Coronary artery (tissue), 2 donors: Measurements from ENCODE around the gene DUS4L.

Experiments
- DNase-seq: peaks from one replicate; pipeline ENCODE4 v3.0.0-alpha.2; 2017; ENCODE audit warnings: low spot score
- H3K27ac ChIP-seq, 2 donors: fragments of 200-600 bp; sonication (generic); one replicate each; pipeline ENCODE4 v1.5.1; 2016 to 2019
- H3K4me3 ChIP-seq: fragments of 200-600 bp; sonication (generic); 2 replicates; pipeline ENCODE4 v1.5.1; 2016; ENCODE audit warnings: mild to moderate bottlenecking, moderate library complexity
- TF ChIP-seq, protein P1 (sequence below): fragments of 200-600 bp; sonication (generic); IDR thresholded peaks from one replicate; pipeline ENCODE4 v1.5.1; 2019; ENCODE audit warnings: antibody characterized with exemption

Gene DUS4L

DNA sequence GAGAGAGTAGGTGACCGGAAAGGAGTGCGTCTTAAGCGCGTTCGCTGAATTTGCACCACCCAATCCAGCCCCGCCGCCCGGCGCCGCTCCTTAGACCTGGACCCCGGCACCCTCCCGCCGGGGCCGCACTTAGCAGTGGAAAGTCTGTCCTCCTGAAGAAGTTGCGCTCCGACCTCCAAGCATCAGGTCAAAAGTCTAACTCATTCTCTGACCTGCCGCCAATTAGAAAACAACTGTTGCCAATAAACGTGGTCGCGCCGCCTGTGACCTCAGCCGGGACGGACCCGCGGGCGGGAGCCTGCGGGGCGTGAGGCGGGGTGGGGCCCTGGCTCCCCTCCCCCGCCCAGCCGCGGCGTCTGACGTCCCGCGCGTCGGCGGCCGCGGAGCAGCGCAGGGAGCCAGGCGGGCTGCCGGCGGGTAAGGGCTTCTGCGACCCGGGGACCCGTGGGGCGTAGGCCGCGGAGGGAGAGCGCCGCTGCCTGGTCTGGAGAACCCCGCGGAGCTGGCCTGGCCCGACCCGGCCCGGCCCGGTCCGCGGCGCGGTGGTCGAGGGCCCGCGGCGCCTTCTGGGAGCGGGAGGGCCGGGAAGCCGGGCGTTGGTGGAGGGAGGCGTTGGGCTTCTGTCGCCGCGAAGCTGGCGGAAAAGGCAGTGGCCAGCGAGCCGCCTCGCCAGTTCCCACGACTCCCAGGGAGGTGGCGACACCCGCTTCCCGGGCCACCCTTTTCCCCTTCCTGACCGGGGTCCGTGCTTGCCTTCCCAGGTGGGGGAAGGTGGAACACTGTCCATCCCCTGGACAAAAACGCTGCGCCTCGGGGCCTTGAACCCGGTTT, 16.3 kb downstream of the DUS4L start, which contains the start of gene BCAP29:
Gene BCAP29 (plus strand): TSS at position 362 of the 831 bp plus-strand sequence. CDS start 527 bp downstream, outside the sequence.
- peak; percentile 86 for DNase-seq
- TF ChIP-seq, protein P1, sequence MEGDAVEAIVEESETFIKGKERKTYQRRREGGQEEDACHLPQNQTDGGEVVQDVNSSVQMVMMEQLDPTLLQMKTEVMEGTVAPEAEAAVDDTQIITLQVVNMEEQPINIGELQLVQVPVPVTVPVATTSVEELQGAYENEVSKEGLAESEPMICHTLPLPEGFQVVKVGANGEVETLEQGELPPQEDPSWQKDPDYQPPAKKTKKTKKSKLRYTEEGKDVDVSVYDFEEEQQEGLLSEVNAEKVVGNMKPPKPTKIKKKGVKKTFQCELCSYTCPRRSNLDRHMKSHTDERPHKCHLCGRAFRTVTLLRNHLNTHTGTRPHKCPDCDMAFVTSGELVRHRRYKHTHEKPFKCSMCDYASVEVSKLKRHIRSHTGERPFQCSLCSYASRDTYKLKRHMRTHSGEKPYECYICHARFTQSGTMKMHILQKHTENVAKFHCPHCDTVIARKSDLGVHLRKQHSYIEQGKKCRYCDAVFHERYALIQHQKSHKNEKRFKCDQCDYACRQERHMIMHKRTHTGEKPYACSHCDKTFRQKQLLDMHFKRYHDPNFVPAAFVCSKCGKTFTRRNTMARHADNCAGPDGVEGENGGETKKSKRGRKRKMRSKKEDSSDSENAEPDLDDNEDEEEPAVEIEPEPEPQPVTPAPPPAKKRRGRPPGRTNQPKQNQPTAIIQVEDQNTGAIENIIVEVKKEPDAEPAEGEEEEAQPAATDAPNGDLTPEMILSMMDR, result peak; percentile 14
- peak within 1 kb of the TSS; percentile 91 for H3K4me3 ChIP-seq
- peak within 1 kb of the TSS; percentile 96 to 98 for H3K27ac ChIP-seq

DNA sequence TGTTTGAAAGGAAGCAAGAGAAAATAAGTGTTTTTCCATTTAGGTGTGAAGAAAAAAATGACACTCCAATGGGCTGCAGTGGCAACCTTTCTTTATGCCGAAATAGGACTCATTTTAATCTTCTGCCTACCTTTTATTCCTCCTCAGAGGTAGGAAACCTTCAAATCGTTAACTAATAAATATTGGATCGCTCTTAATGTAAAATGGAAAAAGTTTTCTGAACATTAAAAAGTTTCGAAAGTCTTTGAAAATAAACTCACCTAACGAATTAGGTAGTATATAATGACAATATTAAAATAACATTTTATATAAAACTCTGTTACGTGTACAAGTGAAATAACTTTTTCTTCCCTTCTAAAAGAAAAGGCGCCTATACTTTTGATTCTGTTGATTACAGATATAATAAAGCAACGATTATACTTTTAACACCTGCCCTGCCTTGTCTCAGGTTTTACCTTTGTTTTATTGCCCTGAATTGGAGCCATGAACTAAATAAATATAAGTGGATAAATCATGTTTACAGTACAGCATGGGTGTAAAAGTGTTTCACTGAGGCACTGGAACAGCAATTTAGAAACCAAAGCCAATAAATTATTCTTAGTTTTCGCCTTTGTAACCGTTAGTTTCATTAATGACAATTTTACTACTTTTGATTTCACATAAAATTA, 17.1 kb downstream of the DUS4L start:
- Histone ChIP-seq H3K4me3 (peak overlapping the region; percentile 91), H3K27ac (peak overlapping the region; percentile 96 to 98)
- DNase-seq, result no peak
- TF ChIP-seq, protein P1, result no peak

DNA sequence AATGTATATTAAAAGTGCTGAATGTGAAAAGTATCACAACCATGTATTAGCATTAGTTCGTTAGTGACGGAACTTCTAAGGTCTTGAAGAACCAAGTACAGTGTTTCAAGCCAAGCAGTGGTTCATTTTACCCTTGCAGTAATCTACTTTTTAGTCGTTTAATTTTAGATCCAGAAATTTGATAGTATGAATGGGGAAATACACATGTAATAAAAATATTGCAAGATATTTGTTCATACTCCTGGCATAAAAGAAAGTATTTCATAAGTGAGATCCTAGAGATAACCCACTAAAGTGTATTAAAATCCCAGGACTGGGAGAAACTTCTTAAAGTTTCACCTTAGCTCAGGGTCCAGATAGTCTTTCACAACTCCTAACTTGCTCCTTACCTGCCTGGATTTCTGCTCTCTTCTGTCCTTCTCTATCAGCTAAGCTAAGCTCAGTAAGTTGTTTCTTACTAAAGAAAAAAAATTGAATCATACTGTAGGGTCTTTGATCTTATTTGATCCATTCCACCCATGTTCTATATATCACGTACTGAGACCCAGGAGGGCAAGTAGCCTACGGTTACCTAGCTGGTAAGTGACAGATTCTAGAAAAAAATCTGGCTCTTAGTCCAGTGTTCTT, 17.7 kb downstream of the DUS4L start:
- H3K27ac ChIP-seq, result peak overlapping the region; percentile 43 to 98
- no peak for DNase-seq
- TF ChIP-seq, protein P1, result no peak

DNA sequence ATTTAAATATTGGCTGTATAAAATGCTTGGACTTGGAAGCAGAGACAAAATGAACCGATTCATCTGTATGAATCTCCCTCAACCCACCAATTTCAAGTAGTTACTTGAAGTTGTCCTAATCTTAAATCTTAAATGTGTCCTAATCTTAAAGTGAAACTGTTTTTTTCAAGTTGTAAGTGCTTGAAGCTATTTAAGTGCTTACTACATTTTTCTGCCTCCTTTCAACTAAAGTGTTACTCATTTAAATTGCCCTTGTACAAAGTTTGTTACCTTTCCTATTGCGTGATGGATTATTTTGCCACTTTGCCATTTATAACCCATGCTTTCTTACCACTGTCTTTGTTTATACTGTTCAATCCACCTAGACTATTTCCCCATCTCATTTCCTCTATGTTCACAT, 19.1 kb downstream of the DUS4L start:
- TF ChIP-seq, protein P1, result no peak
- Histone ChIP-seq H3K27ac (peak overlapping the region; percentile 34), H3K4me3 (no peak overlapping the region)
- DNase-seq, result no peak

More for the DNA sequence above, 17.7 kb downstream of the DUS4L start:
- H3K4me3 ChIP-seq, result peak overlapping the region; percentile 91

DNA sequence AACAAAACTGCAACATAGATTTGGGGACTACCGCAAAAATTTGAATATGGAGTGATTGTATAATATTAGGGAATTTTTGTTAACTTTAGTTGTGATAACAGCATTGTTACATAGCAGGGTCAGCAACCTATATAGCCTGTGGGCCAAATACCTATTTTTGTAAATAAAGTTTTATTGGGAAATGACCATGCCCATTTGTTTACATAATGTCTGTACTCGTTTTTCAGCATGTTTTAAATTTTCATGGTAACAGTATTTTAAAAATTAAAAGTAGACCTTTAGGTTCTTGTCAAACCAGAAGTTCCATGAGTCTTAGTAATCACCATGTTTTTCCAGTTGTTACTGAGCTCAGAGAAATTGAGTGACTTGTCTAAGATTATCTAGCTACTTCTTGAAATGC, 20.9 kb downstream of the DUS4L start:
- Histone ChIP-seq H3K4me3 (no peak overlapping the region), H3K27ac (no peak overlapping the region)
- TF ChIP-seq, protein P1, result no peak

DNA sequence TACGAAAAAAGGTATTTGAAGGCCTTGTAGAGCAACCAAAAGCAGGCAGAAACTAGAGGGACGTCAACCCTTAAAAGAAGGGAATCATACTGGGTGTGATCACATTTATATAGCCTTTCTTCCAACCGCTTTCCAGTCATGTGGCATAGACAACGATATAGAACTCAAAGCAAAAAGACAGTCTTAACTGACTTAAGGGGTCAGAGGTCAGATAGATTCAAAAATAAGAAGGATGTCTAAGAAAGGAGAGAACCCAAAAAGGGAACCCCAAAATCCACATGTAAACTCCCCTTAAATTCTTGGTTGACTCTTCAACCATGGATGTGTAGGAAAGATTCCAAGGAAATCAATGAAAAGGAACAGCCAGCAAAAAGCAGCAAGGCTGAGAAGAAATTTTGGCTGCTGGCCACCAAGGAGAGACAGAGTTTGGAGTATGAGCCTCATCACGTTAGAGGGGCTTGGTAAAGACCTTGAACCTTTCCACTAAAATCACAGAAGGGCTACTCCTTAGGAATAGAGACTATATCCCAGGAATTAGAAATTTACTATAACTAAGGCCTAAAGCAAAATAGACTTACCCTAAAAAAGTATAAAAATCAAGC, 24.9 kb downstream of the DUS4L start:
- Histone ChIP-seq H3K4me3 (no peak overlapping the region), H3K27ac (peak overlapping the region in 1 of 2 donors; percentile 20)
- TF ChIP-seq, protein P1, result no peak
- no peak for DNase-seq

More for the DNA sequence above, 20.9 kb downstream of the DUS4L start:
- DNase-seq, result no peak
